Measurements from ENCODE around the gene PAMR1.

Gene PAMR1

DNA sequence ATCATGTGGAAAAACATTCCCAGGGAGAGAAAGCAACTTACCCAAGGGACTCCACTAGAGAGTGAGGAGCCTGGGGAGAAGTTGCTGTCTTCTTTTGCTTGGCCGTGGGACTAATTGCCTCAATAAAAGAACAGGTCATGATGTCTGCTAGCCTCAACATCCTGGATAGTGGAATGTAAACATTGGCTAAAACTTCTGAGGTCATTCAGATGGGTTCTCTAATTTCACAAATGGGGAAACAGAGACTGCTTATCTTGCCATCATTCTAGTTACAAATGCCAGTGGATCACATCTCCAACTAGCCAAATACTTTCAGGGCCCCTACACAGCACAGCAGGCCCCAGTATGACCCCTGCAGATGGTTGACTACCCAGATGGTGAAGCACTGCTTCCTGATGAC, 28.4 kb upstream of the PAMR1 start:
- Histone ChIP-seq H3K9ac (ENCODE audit: low read depth, low read length, poor library complexity) (no peak overlapping the region), H3K4ac (ENCODE audit: low read length) (no peak overlapping the region), H2BK120ac (ENCODE audit: low read depth, low read length) (no peak overlapping the region), H3K27me3 (ENCODE audit: control insufficient read depth in 3 of 3, insufficient read depth in 3 of 3, low read depth in 1 of 3, low read length in 3 of 3) (no peaks in the 10 kb centered on the region), H3K4me1 (ENCODE audit: control insufficient read depth in 2 of 2, insufficient read depth in 1 of 2, low read depth in 1 of 2, low read length in 2 of 2) (peaks cover 11 to 14% of the 10 kb centered on the region in 2 donors), H3K36me3 (replicated peaks in 1 of 2; ENCODE audit: control insufficient read depth in 2 of 2, insufficient read depth in 2 of 2, low read length in 2 of 2) (no peaks in the 10 kb centered on the region), H3K79me1 (ENCODE audit: low read depth, low read length) (no peaks in the 10 kb centered on the region), H3K23ac (ENCODE audit: low read depth, low read length, poor library complexity) (no peak overlapping the region), H3K18ac (ENCODE audit: low read length) (no peak overlapping the region), H3K27ac (replicated peaks; ENCODE audit: low read length) (no peak overlapping the region), H2BK15ac (ENCODE audit: low read length) (peak overlapping the region; percentile 56), H3K4me3 (ENCODE audit: low read length in 2 of 2) (no peak overlapping the region), H3K14ac (ENCODE audit: low read length) (no peak overlapping the region), H4K8ac (ENCODE audit: low read depth, low read length) (no peak overlapping the region), H2AFZ (ENCODE audit: low read length) (no peak overlapping the region), H2BK5ac (ENCODE audit: low read length) (no peak overlapping the region), H2BK12ac (ENCODE audit: low read length) (no peak overlapping the region), H3K9me3 (replicated peaks in 1 of 2; ENCODE audit: control insufficient read depth in 2 of 2, insufficient read depth in 1 of 2, low read depth in 1 of 2, low read length in 2 of 2) (no peaks in the 10 kb centered on the region), H3K4me2 (ENCODE audit: insufficient read depth, low read length, poor library complexity, severe bottlenecking) (no peak overlapping the region), H4K91ac (ENCODE audit: low read depth, low read length, poor library complexity) (no peak overlapping the region), H2AK5ac (ENCODE audit: low read depth, low read length) (no peak overlapping the region)
- no peak for DNase-seq (ENCODE audit: low spot score)
- no CpG with 5 or more reads among the region's 1 CpG for WGBS, 2 donors (ENCODE audit: extremely low coverage in 2 of 2, insufficient read length in 2 of 2, insufficient replicate concordance in 1 of 2)

- Histone ChIP-seq H2BK120ac (ENCODE audit: low read depth, low read length) (no peak overlapping the region), H3K18ac (ENCODE audit: low read length) (no peak overlapping the region), H3K4me3 (ENCODE audit: low read length in 2 of 2) (no peak overlapping the region), H4K8ac (ENCODE audit: low read depth, low read length) (no peak overlapping the region), H3K4ac (ENCODE audit: low read length) (no peak overlapping the region), H3K9ac (ENCODE audit: low read depth, low read length, poor library complexity) (no peak overlapping the region), H3K27me3 (ENCODE audit: control insufficient read depth in 3 of 3, insufficient read depth in 3 of 3, low read depth in 1 of 3, low read length in 3 of 3) (no peaks in the 10 kb centered on the region), H3K27ac (replicated peaks; ENCODE audit: low read length) (no peak overlapping the region), H3K79me1 (ENCODE audit: low read depth, low read length) (no peaks in the 10 kb centered on the region), H2AK5ac (ENCODE audit: low read depth, low read length) (no peak overlapping the region), H2BK5ac (ENCODE audit: low read length) (no peak overlapping the region), H2AFZ (ENCODE audit: low read length) (no peak overlapping the region), H2BK12ac (ENCODE audit: low read length) (no peak overlapping the region), H3K4me1 (ENCODE audit: control insufficient read depth in 2 of 2, insufficient read depth in 1 of 2, low read depth in 1 of 2, low read length in 2 of 2) (peaks cover 14 to 15% of the 10 kb centered on the region in 2 donors), H4K91ac (ENCODE audit: low read depth, low read length, poor library complexity) (no peak overlapping the region), H3K14ac (ENCODE audit: low read length) (no peak overlapping the region), H3K36me3 (replicated peaks in 1 of 2; ENCODE audit: control insufficient read depth in 2 of 2, insufficient read depth in 2 of 2, low read length in 2 of 2) (no peaks in the 10 kb centered on the region), H3K9me3 (replicated peaks in 1 of 2; ENCODE audit: control insufficient read depth in 2 of 2, insufficient read depth in 1 of 2, low read depth in 1 of 2, low read length in 2 of 2) (no peaks in the 10 kb centered on the region), H2BK15ac (ENCODE audit: low read length) (no peak overlapping the region), H3K23ac (ENCODE audit: low read depth, low read length, poor library complexity) (no peak overlapping the region), H3K4me2 (ENCODE audit: insufficient read depth, low read length, poor library complexity, severe bottlenecking) (no peak overlapping the region)
- DNase-seq (ENCODE audit: low spot score): no peak
- WGBS, 2 donors (ENCODE audit: extremely low coverage in 2 of 2, insufficient read length in 2 of 2, insufficient replicate concordance in 1 of 2): no CpG with 5 or more reads among the region's 3 CpGs
Measured at GRCh38 chr11:35553021-35553420, 27.6 kb upstream of the PAMR1 start.

DNA sequence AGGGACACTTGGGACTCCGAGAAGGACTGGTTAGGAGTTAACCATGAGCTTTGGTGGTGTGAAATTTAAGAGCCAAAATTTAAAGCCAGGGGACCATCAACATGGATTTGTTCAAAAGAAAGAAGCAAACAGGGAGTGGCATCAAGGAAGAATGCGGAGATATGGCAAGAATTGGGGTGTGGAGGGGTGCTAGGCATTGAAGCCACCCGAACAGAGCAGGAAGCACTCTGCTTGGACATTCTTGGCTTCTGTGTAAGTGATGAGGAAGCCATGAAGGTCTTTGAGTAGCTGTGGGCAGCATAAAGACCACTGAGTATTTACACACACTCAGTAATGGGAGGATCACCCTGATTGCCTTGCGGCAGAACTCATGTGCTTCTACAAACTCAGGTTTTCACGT, 27.2 kb upstream of the PAMR1 start:
- Histone ChIP-seq H3K4me3 (ENCODE audit: low read length in 2 of 2) (no peak overlapping the region), H3K4ac (ENCODE audit: low read length) (no peak overlapping the region)

DNA sequence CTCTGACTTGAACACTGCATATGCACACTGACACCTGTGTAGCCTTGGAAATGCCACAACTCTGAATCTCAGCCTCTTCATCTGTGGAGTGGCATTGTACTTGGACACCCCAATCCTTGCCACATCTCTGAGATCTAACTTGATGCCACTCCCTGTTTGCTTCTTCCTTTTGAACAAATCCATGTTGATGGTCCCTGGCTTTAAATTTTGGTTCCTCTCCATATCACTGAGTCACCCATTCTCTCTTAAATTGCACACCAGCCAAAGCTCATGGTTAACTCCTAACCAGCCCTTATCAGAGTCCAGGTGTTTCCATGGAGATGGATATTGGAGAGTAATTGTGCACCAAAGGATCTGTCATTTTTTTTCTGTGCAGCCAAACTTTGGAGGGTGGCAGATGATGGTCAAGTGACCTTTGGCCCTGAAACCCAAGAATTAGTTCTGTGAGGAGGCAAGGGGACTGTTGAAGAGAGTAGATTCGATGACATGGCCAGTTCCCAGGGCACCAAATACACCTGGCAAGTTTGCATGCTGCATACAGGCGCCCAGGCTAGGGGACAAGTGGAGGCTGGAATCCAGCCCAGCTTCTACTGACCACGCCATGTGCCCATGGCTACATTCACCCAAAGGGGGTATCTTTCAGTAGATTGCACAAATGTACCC, 25.1 kb upstream of the PAMR1 start:
- no peak for DNase-seq (ENCODE audit: low spot score)
- Histone ChIP-seq H3K4me2 (ENCODE audit: insufficient read depth, low read length, poor library complexity, severe bottlenecking) (no peak overlapping the region), H3K23ac (ENCODE audit: low read depth, low read length, poor library complexity) (no peak overlapping the region), H2AFZ (ENCODE audit: low read length) (no peak overlapping the region), H2BK5ac (ENCODE audit: low read length) (no peak overlapping the region), H2BK12ac (ENCODE audit: low read length) (no peak overlapping the region), H4K91ac (ENCODE audit: low read depth, low read length, poor library complexity) (no peak overlapping the region), H3K27ac (replicated peaks; ENCODE audit: low read length) (no peak overlapping the region), H3K18ac (ENCODE audit: low read length) (peak overlapping the region; percentile 53), H3K36me3 (replicated peaks in 1 of 2; ENCODE audit: control insufficient read depth in 2 of 2, insufficient read depth in 2 of 2, low read length in 2 of 2) (no peaks in the 10 kb centered on the region), H3K4me1 (ENCODE audit: control insufficient read depth in 2 of 2, insufficient read depth in 1 of 2, low read depth in 1 of 2, low read length in 2 of 2) (peaks cover 15 to 22% of the 10 kb centered on the region in 2 donors), H3K14ac (ENCODE audit: low read length) (no peak overlapping the region), H3K9ac (ENCODE audit: low read depth, low read length, poor library complexity) (no peak overlapping the region), H4K8ac (ENCODE audit: low read depth, low read length) (no peak overlapping the region), H2AK5ac (ENCODE audit: low read depth, low read length) (no peak overlapping the region), H3K79me1 (ENCODE audit: low read depth, low read length) (no peaks in the 10 kb centered on the region), H3K4me3 (ENCODE audit: low read length in 2 of 2) (no peak overlapping the region), H2BK120ac (ENCODE audit: low read depth, low read length) (no peak overlapping the region), H3K4ac (ENCODE audit: low read length) (no peak overlapping the region), H2BK15ac (ENCODE audit: low read length) (no peak overlapping the region), H3K9me3 (replicated peaks in 1 of 2; ENCODE audit: control insufficient read depth in 2 of 2, insufficient read depth in 1 of 2, low read depth in 1 of 2, low read length in 2 of 2) (no peaks in the 10 kb centered on the region), H3K27me3 (ENCODE audit: control insufficient read depth in 3 of 3, insufficient read depth in 3 of 3, low read depth in 1 of 3, low read length in 3 of 3) (no peaks in the 10 kb centered on the region)
- no CpG with 5 or more reads among the region's 3 CpGs for WGBS, 2 donors (ENCODE audit: extremely low coverage in 2 of 2, insufficient read length in 2 of 2, insufficient replicate concordance in 1 of 2)

More for the DNA sequence above, 27.2 kb upstream of the PAMR1 start:
- no peaks in the 10 kb centered on the region for H3K36me3 ChIP-seq (replicated peaks in 1 of 2; ENCODE audit: control insufficient read depth in 2 of 2, insufficient read depth in 2 of 2, low read length in 2 of 2)
- H3K14ac ChIP-seq (ENCODE audit: low read length): no peak overlapping the region
- no peak overlapping the region for H2AK5ac ChIP-seq (ENCODE audit: low read depth, low read length)
- H3K9ac ChIP-seq (ENCODE audit: low read depth, low read length, poor library complexity): no peak overlapping the region
- H4K8ac ChIP-seq (ENCODE audit: low read depth, low read length): no peak overlapping the region
- H3K4me2 ChIP-seq (ENCODE audit: insufficient read depth, low read length, poor library complexity, severe bottlenecking): no peak overlapping the region
- H2BK15ac ChIP-seq (ENCODE audit: low read length): no peak overlapping the region
- H3K27me3 ChIP-seq (ENCODE audit: control insufficient read depth in 3 of 3, insufficient read depth in 3 of 3, low read depth in 1 of 3, low read length in 3 of 3): no peaks in the 10 kb centered on the region
- H3K27ac ChIP-seq (replicated peaks; ENCODE audit: low read length): no peak overlapping the region
- H3K4me1 ChIP-seq (ENCODE audit: control insufficient read depth in 2 of 2, insufficient read depth in 1 of 2, low read depth in 1 of 2, low read length in 2 of 2): peaks cover 14 to 15% of the 10 kb centered on the region in 2 donors
- no peak overlapping the region for H4K91ac ChIP-seq (ENCODE audit: low read depth, low read length, poor library complexity)
- H2BK12ac ChIP-seq (ENCODE audit: low read length): no peak overlapping the region
- H3K18ac ChIP-seq (ENCODE audit: low read length): no peak overlapping the region
- WGBS, 2 donors (ENCODE audit: extremely low coverage in 2 of 2, insufficient read length in 2 of 2, insufficient replicate concordance in 1 of 2): no CpG with 5 or more reads among the region's 5 CpGs
- H2BK120ac ChIP-seq (ENCODE audit: low read depth, low read length): no peak overlapping the region
- H3K79me1 ChIP-seq (ENCODE audit: low read depth, low read length): no peaks in the 10 kb centered on the region
- no peak for DNase-seq (ENCODE audit: low spot score)
- no peak overlapping the region for H2AFZ ChIP-seq (ENCODE audit: low read length)
- no peak overlapping the region for H3K23ac ChIP-seq (ENCODE audit: low read depth, low read length, poor library complexity)
- no peaks in the 10 kb centered on the region for H3K9me3 ChIP-seq (replicated peaks in 1 of 2; ENCODE audit: control insufficient read depth in 2 of 2, insufficient read depth in 1 of 2, low read depth in 1 of 2, low read length in 2 of 2)
- H2BK5ac ChIP-seq (ENCODE audit: low read length): no peak overlapping the region

All from neuronal stem cell (in vitro differentiated cells).